ENCODE data around the gene PHACTR2.
A peak's percentile ranks its signal among the peaks of the same experiment; 100 is the strongest.

PHACTR2 gene

DNA sequence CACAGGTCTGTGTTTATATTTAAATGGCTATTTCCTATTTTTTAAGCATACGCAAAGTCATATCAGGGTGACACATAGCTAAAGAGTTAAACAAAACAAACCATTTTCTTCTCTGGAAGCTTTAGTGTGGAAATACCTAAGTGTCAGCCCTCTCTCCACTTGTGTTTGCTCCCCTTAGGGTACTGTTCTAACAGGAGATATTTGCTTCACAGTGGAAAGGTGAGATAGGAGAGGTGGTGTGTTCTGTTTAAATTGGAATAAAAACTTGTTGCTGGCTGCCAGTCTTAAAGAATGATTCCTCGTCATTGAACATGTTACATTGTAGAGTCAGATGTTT lies 18.9 kb downstream of the PHACTR2 start:
- Mint-ChIP-seq H3K4me3 (no peak overlapping the region), H3K36me3 (ENCODE audit: insufficient read depth) (peaks cover 2% of the 10 kb centered on the region), H3K4me1 (ENCODE audit: low read depth in 2 of 2) (peaks cover 29 to 49% of the 10 kb centered on the region in 2 donors), H3K9me3 (no peaks in the 10 kb centered on the region), H3K27me3 (no peaks in the 10 kb centered on the region), H3K27ac (peak overlapping the region in 1 of 2 donors; percentile 27)
- ATAC-seq (replicated peaks) (no peak), DNase-seq (no peak)

DNA sequence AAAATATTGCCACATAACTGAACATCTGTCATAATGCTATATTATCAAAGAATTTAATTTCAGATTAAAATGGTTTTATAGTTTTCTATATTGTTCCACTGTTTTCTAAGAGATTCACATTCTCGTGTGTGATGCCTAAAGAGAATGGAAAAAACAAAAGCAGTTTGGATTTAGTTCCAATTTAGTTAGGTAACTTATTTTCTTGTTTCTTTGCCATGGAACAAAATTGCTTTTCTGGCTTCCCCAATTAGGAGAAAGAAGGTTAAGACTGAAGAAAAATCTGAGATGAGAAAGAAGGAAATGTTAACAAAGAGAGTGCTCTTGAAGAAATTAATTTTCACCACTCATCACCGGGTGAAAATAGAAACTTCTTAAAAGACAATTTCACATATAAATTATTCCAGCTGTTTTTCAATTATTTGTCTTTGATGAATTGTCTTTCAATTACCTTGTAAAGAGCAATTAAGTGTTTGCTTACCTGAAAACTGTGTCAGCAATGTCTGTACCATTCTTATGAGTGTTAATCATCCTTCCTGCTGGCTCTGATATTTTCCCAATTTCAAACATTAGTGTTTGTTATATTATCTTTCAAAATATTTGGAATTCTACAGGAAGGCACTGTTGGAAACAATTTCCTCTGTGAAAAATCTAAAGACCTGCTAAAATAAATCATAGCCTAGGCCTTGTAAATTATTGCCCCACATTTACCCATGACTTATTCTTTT lies 19.5 kb downstream of the PHACTR2 start:
- Mint-ChIP-seq H3K4me3 (no peak overlapping the region), H3K9me3 (no peaks in the 10 kb centered on the region), H3K27me3 (no peaks in the 10 kb centered on the region), H3K36me3 (ENCODE audit: insufficient read depth) (peaks cover 2% of the 10 kb centered on the region), H3K4me1 (ENCODE audit: low read depth in 2 of 2) (peaks cover 31 to 49% of the 10 kb centered on the region in 2 donors), H3K27ac (no peak overlapping the region)
- DNase-seq (no peak), ATAC-seq (replicated peaks) (no peak)

DNA sequence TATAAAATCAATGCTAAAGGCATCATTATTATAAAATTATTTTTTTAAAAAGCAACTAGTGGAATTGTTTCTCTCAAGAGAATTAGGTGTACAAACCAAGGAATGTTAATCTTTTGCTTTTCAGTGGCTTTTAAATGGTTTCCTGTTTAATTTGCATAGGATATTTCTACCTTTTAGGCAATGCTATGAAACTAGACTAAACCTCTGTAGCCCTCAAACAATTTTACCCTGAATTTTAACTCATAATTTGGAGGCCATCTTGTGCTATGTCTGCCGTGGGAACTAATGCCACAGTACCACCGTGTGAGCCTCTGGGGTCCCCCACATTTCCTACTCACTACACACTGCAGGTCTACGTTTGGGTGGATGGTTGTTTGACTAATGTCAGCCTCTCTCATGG lies 20.6 kb downstream of the PHACTR2 start:
- Mint-ChIP-seq H3K27ac (no peak overlapping the region), H3K36me3 (ENCODE audit: insufficient read depth) (no peaks in the 10 kb centered on the region), H3K4me1 (ENCODE audit: low read depth in 2 of 2) (peaks cover 30 to 54% of the 10 kb centered on the region in 2 donors), H3K9me3 (no peaks in the 10 kb centered on the region), H3K4me3 (no peak overlapping the region), H3K27me3 (no peaks in the 10 kb centered on the region)
- DNase-seq (no peak), ATAC-seq (replicated peaks) (no peak)

DNA sequence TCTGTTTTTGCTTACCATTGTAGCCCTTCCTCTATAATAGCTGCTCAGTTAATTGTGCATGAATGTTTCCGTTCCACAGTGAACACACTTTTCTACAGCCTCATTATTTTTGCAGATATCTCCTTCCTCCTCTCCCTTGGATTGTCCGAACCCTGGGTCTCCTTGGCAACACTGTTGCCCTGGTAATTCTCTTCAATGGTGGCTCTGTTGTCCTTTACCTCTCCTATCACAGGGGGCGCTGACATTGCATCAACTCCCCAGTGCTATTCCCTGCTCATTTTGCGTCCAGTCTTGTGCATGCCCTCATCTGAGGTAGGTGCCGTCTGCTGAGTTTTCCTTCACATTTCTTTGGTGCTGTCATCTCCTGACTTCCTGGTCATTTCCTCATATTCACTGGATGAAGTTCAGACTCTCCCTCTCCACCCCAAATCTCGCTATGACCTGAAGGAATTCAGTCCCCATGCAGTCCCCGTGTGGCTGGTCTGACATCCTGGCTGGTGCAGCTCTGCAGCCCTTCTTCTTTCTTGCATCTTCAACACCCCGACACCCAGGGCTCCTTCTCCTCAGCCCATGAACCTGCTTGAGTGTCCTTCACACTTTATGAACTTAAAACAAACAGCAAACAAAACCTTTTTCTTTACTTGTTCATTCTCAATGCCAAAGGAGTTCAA lies 21.1 kb downstream of the PHACTR2 start:
- ATAC-seq (replicated peaks) (no peak), DNase-seq (no peak)
- no peaks in the 10 kb centered on the region for H3K27me3 Mint-ChIP-seq
- peak overlapping the region in 1 of 2 donors; percentile 24 for H3K27ac Mint-ChIP-seq
- H3K9me3 Mint-ChIP-seq: no peaks in the 10 kb centered on the region
- H3K4me3 Mint-ChIP-seq: no peak overlapping the region
- H3K4me1 Mint-ChIP-seq (ENCODE audit: low read depth in 2 of 2): peaks cover 26 to 52% of the 10 kb centered on the region in 2 donors
- H3K36me3 Mint-ChIP-seq (ENCODE audit: insufficient read depth): no peaks in the 10 kb centered on the region

DNA sequence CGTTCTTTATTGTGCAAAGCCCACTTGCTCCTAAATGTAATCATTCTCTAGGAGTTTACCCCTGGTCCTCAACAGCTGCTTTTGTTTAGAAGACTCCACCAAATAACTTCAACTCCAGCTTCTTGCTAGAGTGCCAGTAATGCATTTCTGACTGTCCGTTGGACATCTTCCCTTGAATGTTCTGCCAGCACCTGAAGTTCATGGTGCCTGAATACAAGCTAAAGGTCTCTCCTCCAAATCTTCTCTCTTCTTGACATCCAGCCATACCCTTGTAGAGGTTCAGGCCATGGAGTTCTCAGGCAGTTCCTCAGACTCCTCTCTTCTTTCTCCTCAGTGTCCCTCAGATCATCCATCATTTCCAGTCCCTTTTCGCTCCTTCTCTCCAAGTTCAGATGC lies 21.7 kb downstream of the PHACTR2 start:
- DNase-seq: no peak
- Mint-ChIP-seq H3K27ac (peak overlapping the region in 1 of 2 donors; percentile 24), H3K4me3 (no peak overlapping the region), H3K4me1 (ENCODE audit: low read depth in 2 of 2) (peaks cover 24 to 47% of the 10 kb centered on the region in 2 donors), H3K9me3 (no peaks in the 10 kb centered on the region), H3K36me3 (ENCODE audit: insufficient read depth) (peaks cover under 1% of the 10 kb centered on the region), H3K27me3 (no peaks in the 10 kb centered on the region)
- ATAC-seq (replicated peaks): no peak

DNA sequence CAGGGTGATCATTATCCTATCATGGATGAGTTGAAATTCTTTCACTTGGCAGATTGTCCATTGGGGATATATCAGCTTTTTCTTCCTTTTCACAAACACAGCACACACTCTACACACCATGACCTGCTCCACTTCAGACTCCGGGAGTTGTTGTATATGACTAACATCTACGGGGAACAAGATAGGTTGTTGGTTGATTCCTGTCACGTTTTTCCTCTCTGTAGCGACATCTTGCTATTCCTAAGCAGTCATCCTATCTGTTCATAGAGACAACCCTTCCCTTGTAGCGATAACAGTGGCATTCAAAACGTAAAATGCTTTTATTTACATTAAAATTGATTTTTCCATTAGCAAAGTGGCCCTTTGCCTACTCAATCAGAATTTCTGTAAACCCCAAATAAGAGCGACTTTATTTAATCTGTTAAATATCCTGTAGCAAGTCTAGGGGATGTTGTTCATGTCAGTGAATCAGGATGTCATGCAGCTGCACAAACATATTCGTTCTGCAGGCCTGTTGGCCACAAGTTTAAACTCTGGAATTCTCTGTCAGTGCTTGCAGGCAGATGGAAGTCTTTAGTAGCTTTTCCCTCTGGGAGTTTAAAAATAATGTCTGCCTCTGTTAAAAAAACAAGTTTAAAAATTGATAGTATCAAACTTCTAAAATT lies 23.1 kb downstream of the PHACTR2 start:
- no peaks in the 10 kb centered on the region for H3K27me3 Mint-ChIP-seq
- peaks cover 6% of the 10 kb centered on the region for H3K36me3 Mint-ChIP-seq (ENCODE audit: insufficient read depth)
- DNase-seq (no peak), ATAC-seq (replicated peaks) (no peak)
- no peaks in the 10 kb centered on the region for H3K9me3 Mint-ChIP-seq
- H3K27ac Mint-ChIP-seq: no peak overlapping the region
- peaks cover 30 to 44% of the 10 kb centered on the region in 2 donors for H3K4me1 Mint-ChIP-seq (ENCODE audit: low read depth in 2 of 2)
- no peak overlapping the region for H3K4me3 Mint-ChIP-seq

DNA sequence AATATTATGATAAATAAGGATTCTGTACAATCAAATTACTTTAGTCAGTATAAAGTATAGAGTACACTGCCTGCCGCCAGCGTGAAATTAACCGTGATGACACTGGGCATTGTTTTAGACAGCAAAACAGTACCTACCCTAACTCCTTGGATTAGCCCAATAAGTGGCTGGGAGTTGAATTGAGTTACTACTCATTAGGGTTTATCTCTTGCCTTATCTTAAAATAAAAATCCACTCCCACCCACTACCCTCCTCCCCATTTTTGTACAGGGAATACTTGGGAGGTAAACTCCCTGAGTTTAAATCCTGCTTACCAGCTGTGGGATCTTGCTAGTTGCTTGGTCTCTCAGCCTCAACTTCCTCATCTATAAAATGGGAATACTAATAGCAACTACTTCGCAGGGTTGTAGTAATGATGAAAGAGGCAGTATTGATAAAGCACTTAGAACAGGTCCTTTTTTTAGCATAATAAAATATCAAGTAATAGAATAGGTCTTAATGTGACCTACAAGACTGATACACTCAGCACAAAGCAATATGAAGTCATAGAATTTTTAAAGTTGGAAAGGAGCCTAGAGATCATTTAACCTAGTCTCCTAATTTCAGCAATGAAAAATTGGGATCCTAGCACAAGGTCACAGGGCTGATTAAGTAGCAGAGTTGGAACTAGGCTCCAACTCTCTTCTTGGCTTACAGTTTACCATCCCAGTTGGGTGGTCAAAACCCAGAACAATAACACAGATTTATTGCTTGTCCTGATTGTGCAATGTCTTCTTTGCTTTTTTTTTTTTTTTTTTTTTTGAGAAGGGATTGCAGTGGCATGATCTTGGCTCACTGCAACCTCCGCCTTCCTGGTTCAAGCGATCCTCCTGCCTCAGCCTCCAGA lies 23.8 kb downstream of the PHACTR2 start:
- Mint-ChIP-seq H3K27ac (peak overlapping the region in 1 of 2 donors; percentile 59), H3K36me3 (ENCODE audit: insufficient read depth) (peaks cover 6% of the 10 kb centered on the region), H3K27me3 (no peaks in the 10 kb centered on the region), H3K4me3 (no peak overlapping the region), H3K9me3 (no peaks in the 10 kb centered on the region), H3K4me1 (ENCODE audit: low read depth in 2 of 2) (peaks cover 28 to 43% of the 10 kb centered on the region in 2 donors)
- no peak for ATAC-seq (replicated peaks)
- DNase-seq: no peak

DNA sequence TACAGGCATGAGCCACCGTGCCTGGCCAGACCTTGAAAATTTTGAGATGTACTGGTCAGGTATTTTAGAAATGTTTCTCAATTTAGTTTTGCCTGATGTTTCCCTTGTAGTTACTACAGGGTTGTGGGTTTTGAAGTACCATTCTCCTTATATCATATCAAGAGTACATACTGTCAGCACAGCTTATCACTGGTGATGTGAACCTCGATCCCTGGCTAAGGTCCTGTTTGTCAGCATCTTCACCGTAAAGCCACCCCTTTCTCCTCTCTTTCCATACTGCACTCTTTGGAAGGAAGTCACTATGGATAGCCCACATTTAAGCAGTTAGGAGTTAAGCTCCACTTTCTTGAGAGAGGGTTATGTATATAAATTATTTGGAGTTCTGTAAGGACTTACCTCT lies 27.8 kb downstream of the PHACTR2 start:
- no peak for ATAC-seq (replicated peaks)
- Mint-ChIP-seq H3K27ac (peak overlapping the region in 1 of 2 donors; percentile 49), H3K27me3 (no peaks in the 10 kb centered on the region), H3K36me3 (ENCODE audit: insufficient read depth) (peaks cover 10% of the 10 kb centered on the region), H3K4me1 (ENCODE audit: low read depth in 2 of 2) (peaks cover 32 to 48% of the 10 kb centered on the region in 2 donors), H3K9me3 (no peaks in the 10 kb centered on the region), H3K4me3 (no peak overlapping the region)
- DNase-seq: no peak

DNA sequence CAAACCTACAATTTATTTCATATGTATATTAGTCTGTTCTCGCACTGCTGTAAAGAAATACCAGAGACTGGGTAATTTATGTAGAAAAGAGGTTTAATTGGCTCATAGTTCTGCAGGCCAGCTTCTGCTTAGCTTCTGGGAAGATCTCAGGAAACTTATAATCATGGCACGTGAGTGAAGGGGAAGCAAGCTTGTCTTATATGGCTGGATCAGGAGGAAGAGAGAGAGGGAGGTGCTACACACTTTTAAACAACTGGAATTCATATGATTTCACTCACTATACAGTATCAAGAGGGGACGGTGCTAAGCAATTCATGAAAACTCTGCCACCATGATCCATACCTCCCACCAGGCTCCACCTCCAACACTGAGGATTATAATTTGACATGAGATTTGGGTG lies 29.9 kb downstream of the PHACTR2 start:
- DNase-seq (no peak), ATAC-seq (replicated peaks) (no peak)
- H3K36me3 Mint-ChIP-seq (ENCODE audit: insufficient read depth): peaks cover 10% of the 10 kb centered on the region
- no peaks in the 10 kb centered on the region for H3K27me3 Mint-ChIP-seq
- H3K4me3 Mint-ChIP-seq: no peak overlapping the region
- H3K4me1 Mint-ChIP-seq (ENCODE audit: low read depth in 2 of 2): peaks cover 29 to 47% of the 10 kb centered on the region in 2 donors
- no peaks in the 10 kb centered on the region for H3K9me3 Mint-ChIP-seq
- H3K27ac Mint-ChIP-seq: peak overlapping the region; percentile 19 to 29

DNA sequence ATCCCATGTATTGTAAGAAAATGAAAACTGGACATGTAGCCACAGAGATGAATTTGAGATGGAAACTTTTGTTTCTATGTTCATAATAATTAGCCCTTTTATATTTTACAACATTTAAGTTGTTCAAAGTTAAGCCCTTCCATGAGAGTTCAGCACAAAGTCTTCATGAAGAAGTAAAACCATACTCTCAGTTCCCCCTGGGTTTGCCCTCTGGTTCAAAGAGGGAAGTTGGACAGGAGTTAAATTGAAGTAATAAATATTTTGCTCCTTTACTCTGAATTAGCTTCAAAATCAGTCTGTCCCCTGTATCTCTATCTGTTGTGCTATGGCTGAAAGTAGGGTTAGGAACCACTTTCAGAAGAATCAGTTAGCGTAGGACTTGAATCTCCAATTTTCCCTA lies 31.1 kb downstream of the PHACTR2 start:
- no peak for DNase-seq
- Mint-ChIP-seq H3K9me3 (no peaks in the 10 kb centered on the region), H3K4me3 (no peak overlapping the region), H3K36me3 (ENCODE audit: insufficient read depth) (peaks cover 16% of the 10 kb centered on the region), H3K27ac (peak overlapping the region in 1 of 2 donors; percentile 19), H3K27me3 (no peaks in the 10 kb centered on the region), H3K4me1 (ENCODE audit: low read depth in 2 of 2) (peaks cover 26 to 39% of the 10 kb centered on the region in 2 donors)
- ATAC-seq (replicated peaks): no peak

DNA sequence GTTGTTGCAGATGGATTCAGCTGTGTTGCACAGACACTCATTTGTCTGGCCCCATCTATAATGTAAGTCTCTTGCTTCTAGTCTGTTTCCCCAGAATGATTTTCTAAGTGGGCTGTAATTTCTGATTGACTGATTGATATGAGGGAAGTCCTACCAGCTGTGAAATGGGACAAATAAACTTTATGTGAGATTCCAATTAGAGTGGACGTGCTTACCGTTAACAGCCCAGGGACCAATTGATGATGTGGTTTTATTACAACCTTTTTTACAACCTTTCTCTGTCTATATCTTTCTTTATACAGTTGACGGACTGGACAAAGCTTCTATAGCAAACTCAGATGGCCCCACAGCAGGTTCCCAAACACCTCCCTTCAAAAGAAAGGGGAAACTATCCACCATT lies 33.9 kb downstream of the PHACTR2 start:
- Mint-ChIP-seq H3K27me3 (no peaks in the 10 kb centered on the region), H3K36me3 (ENCODE audit: insufficient read depth) (peaks cover 10% of the 10 kb centered on the region), H3K4me3 (no peak overlapping the region), H3K4me1 (ENCODE audit: low read depth in 2 of 2) (peaks cover 16 to 31% of the 10 kb centered on the region in 2 donors), H3K27ac (no peak overlapping the region), H3K9me3 (no peaks in the 10 kb centered on the region)
- no peak for DNase-seq
- no peak for ATAC-seq (replicated peaks)

DNA sequence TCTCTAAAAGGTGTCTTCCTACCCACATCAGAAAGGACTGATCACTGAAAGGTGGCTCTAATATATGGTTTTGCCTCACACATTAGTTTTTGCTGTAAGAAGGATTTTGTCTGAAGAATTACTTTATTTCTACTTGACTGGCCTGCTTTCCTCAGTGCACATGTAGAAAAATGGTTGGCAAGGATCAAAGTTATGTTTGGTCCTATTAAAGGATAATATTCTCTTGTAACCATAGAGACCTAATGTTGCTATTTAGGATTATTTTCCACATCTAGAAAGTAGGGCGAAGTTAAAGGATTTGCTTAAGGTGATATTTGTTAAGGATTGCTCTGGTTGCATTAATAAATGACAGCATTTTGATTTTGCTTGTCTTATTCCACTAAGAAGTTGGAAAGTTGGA lies 40.7 kb downstream of the PHACTR2 start:
- H3K27me3 Mint-ChIP-seq: no peaks in the 10 kb centered on the region
- no peaks in the 10 kb centered on the region for H3K9me3 Mint-ChIP-seq
- no peak for ATAC-seq (replicated peaks)
- no peak for DNase-seq
- H3K4me3 Mint-ChIP-seq: no peak overlapping the region
- H3K4me1 Mint-ChIP-seq (ENCODE audit: low read depth in 2 of 2): peaks cover 10 to 17% of the 10 kb centered on the region in 2 donors
- H3K27ac Mint-ChIP-seq: peak overlapping the region in 1 of 2 donors; percentile 13
- H3K36me3 Mint-ChIP-seq (ENCODE audit: insufficient read depth): peaks cover 6% of the 10 kb centered on the region

DNA sequence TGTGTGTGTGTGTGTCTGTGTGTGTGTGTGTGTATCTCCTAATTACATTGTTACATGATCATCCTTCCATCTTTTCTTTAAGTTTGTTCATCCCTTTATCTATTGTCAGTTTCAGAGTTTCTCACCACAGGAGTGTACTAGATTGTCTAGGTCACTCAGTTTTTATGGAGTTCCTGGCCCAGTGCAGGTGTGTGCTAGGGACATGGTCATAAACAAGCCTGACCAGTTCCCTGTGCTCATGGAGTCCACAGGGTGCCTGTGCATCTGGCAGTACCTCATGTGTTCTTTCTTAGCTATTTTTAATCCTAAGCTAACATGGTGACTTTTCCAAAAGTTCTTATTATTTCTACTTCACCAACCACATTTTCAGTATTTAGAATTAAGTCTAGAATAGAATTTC lies 43.9 kb downstream of the PHACTR2 start:
- Mint-ChIP-seq H3K27ac (peak overlapping the region in 1 of 2 donors; percentile 30), H3K36me3 (ENCODE audit: insufficient read depth) (peaks cover 12% of the 10 kb centered on the region), H3K4me1 (ENCODE audit: low read depth in 2 of 2) (peaks cover 7 to 13% of the 10 kb centered on the region in 2 donors), H3K27me3 (no peaks in the 10 kb centered on the region), H3K9me3 (no peaks in the 10 kb centered on the region), H3K4me3 (no peak overlapping the region)
- no peak for DNase-seq
- ATAC-seq (replicated peaks): no peak
